Forelimb muscle (tissue), 1 donor: ENCODE measurements around the gene LONP1. TPM values are rescaled to one million over a fixed set of nuclear protein-coding genes. Genes with fewer than 3 reads are reported as not detected.
"Not testable (repeated sequence)": the region's sequence is repeated elsewhere in the genome, so short reads cannot be mapped to it uniquely, and the experiment has no call there.

ENCODE experiments used
- DNase-seq: peaks from one replicate; pipeline ENCODE4 v3.0.0-alpha.2; 2013; ENCODE audit warnings: low read depth
- polyA plus RNA-seq: library from polyadenylated mRNA; unstranded; fragments of 120-200 nt; gene quantifications from one replicate; pipeline ENCODE4 v1.2.1, GENCODE V29; 2013; ENCODE audit not compliant: insufficient read length

The LONP1 gene
- polyA plus RNA-seq, 1 donor = 44.6 TPM

DNA sequence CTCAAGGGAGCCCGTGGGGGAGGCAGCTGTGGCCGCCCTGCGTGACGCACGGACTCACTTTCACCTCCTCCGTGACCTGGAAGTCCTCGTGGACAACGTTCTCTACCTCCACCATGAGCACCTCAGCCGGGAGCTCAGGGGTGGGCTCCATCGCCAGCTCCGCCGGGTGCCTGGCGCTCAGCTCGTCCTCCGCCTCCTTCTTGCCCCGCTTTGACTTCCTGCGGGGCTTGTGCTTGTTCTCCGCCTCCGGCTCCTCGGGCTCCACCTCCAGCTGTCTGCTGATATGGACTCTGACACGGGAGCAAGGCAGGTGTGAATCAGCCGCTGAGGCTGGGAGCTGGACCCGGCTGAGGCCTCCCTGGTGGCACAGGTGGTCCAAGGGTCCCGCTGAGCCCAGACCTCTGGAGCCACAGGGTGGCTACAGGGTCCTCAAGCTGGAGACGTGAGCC lies 8.2 kb downstream of the LONP1 start:
- no peak for DNase-seq

DNA sequence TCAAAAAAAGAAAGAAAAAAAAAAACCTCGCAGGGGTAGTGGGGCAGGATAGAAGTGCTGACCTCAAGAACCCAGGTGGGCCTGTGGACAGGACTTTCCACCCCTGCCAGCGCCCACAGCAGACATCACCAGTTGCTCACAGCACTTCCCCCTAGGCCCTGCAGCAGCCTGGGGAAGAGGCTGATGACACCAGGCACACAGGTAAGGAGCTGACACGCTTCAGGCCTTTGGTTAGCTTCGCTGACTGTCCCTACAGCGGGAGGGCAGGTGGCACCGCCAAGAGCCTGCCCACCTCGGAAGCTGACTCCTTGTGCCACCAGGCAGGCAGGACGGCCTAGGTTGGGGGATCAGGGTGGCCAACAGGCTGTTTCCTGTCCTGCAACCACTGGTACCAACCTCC lies 8.9 kb downstream of the LONP1 start:
- no peak for DNase-seq

DNA sequence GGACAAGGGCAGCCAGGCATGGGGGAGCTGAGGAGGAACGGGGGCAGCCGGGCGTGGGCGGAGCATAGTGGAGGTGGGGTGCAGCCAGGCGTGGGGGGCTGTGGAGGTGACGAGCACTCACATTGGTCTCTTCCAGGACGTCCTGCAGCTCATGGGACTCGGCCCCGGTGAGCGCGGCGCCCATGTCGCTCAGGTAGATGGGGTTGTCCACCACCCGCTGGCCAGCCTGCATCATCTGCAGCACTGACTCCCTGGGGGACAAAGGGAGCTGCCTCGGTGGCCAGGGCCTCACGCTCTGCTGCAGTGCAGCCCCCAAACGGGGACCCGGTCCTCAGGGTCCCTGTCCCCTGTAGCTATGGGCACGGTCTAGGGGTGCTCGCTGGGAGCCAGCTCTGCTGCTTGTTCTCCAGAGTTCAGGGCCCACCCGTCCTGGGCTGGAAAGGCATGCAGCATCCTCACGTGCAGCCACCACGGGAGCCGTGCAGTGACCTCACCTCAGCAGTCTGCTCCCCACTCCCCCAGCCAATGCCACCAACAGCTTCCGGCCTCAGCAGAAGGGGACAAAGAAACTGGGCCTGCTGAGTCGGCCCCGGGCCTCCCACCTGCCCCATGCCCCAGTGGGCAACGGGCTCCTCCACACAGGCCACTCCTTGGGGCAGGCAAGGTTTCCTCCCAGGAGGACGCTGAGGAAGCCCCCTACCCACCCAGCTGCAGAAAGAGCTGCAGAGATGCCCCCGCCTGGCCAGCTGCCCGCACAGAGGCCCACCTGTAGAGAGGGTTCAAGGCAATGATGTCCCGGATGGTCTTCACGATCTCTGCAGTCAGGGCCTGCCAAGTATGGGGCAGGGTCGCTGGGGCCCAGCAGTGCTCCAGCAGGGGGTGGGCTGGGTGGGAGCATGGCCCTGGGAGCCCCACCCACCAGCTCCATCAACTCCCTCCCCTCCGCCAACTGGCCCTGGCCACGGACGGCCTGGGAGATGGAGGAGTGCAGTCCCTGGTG lies 12.1 kb downstream of the LONP1 start:
- DNase-seq = no peak

DNA sequence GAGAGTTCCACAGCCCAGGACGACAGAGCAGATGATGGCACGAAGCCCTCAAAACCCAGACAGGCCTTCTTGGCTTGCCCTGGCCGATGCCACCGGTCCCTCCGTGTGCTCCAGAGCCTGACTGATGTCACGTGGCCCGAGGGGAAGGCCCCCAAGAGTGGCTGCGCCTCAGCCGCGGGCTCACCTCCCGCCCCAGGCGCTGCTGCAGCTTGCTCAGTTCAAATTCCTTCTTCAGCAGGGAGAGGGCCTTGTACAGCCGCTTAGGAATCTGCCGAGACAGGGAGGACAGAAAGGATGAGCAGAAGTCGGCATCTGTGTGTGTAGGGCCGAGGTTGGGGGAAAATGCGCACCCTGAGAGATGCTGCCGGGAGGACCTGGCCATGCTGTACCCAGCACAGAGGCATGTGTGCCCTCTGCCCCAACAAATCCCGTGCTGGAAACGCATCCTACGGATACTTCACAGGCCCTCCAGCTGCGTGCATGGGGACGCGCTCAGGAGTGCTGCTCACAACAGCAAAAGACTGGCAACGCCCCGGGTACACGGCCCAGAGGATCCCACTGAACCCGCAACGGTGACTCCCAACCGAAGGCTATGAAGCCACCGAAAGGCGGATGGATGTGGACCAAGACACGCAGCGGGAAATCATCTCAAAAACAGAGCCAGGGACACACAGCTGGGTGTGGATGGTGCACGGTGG lies 12.9 kb downstream of the LONP1 start:
- no peak for DNase-seq

DNA sequence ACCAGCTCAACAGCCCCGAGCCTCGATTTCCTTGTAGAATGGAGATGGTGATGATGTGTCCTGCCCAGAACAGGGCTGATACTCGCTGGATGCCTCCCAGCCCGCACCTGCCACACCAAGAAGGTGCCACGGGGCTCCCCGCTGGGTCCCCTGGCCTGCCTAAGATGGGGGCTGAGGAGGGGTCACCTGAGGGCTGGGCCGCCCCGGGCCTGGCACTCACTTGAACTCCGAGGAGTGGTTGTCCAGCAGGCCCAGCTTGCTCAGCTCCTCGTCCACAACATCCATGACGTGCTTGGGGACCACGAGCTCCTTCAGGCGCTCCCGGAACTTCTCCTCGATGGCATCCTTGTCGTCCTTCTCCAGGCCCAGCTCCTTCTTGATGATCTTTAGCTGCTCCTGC lies 14.4 kb downstream of the LONP1 start:
- no peak for DNase-seq

DNA sequence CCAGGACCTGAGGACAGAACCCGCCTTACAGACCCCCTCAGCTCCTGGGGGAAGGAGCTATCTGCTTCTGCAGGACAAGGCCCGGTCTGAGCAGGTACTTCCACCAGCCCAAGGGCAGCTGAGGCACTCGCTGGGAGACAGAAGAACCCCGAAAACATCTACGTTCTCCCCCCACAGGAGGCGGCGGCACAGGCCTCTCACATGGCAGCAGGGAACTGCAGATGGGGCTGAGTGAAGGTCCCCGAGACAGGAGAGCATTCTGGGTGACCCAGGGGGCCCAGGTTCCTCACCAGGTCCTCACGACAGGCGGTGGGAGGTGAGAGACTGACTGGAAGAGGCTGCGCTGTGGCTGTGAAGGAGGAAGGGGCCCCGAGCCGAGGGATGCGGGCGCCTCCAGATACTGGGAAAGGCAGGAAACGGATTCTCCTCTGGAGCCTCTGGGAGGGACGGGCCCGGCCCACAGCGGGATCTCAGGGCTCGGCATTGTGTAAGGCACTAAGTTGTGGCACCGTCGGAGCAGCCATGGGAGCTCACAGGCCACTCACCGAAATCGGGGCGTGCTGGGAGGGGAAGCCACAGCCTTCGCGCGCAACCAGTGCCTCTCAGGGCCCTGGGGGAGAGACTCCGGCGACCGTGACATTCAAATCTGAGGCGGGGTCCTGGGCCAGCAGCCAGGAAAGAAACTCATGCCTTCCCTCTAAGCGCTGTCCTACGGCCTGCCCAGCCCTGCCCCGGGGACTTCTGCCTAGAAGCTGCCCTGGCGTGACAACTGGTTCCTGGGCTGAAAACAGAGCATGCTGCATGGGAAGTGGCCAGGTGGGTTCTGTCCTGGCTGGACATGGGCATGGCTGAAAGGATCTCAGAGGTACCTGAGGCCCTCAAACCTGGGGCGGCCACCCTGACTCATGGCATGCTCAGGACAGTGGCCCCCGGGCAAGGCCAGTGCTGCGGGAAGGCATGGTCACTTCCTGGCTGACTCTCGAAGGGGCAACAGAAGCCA lies 15.8 kb downstream of the LONP1 start:
- no peak for DNase-seq

DNA sequence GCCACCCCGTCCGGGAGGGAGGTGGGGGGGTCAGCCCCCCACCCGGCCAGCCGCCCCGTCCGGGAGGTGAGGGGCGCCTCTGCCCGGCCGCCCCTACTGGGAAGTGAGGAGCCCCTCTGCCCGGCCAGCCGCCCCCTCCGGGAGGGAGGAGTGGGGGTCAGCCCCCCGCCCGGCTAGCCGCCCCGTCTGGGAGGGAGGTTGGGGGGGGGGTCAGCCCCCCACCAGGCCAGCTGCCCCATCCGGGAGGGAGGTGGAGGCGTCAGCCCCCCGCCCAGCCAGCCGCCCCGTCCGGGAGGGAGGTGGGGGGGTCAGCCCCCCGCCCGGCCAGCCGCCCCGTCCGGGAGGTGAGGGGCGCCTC lies 17.9 kb downstream of the LONP1 start:
- DNase-seq = not testable (repeated sequence)

DNA sequence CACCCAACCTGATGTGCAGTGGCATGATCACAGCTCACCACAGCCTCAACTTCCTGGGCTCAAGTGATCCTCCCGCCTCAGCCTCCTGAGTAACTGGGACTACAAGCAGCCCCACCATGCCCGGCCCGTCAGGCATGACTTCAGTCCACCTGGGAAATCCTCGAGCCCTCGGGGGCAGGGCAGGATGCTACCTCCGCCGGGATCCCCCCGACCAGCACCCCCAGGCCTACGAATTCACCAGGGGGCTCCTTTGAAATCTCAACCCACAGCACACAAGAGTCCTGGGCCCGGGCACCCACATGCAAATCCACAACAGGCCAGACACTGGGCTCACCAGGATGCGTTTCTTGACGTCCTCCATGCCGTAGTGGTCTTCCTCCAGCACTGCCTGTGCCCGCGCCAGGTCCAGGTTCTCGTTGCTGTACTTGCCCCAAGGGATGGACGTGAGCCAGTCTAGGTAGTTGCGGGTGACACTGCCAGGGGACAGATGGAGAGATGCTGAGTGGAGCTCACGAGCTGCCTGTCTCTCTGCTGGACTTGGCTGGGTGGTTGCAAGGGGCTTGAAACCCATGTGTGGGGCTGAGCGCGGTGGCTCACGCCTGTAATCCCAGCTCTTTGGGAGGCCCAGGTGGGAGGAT lies 19.4 kb downstream of the LONP1 start:
- no peak for DNase-seq

DNA sequence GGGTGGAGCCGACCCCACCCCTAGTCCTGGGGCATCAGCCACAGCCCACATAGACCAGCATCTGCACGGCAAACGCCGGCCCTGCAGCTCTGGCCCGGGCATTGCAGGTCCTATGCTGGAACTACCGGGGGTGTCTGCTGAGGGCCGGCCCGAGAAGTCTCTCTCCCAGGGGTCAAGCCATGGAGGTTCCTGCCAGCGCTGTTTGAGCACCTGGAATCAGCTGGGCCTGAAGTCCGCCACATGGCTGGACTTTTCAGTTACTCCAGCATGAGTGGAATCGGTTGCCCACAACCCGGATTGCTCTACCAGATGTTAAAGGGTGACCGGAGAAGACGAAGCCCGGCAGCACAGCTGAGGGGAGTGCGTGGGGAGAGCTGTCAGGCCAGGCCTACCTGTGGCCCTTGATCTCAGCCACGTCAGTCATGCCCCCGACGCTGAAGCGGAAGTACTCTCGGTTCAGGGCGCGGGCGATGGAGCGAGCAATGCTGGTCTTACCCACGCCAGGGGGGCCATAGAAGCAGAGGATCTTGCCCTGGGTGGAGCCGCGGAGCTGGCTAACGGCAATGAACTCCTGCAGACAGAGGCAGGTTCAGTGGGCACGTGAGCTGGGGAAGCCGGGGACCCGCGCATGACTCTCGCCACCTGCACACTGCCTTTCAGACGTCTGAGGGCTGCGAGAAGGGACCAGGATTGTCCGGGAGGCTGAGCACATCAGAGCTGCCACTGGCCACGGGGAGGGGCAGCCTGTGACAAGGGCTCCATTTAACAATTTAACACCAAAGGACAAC lies 21.1 kb downstream of the LONP1 start:
- DNase-seq = no peak

DNA sequence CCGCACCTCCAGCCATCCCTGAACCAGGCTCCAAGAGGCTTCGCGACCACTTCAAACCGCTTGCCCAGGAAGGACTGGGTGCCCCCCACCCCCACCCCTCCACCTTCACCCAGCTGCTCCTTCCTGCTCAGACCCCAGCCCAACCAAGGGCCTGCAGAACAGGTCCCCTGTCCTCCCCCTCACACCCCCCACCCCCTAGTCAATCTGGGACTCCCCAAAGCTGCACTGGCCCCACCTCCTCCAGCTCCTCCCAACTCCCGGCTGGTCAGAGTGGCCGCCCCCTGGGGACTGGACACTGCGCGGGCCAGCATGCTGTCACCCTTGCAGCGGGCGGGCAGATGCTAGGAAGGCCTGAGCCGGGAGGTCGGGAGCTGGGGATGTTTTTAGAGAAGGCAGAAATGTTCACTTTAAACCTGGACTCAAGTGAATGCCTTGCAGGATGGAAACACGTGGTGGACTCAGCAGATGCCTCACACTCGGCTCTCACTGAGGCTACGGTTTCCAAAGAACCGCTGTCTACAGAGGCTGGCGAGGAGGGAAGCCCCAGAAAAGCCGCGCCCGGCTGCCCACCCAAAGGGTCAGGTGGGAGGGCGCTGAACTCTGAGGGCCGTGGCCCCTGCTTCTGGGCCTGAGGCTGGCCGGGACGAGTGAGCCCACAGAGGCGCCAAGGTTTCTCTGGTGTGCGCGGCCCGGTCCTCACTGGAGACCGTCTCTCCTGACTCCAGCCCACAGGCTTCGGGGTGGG lies 21.9 kb downstream of the LONP1 start:
- no peak for DNase-seq

DNA sequence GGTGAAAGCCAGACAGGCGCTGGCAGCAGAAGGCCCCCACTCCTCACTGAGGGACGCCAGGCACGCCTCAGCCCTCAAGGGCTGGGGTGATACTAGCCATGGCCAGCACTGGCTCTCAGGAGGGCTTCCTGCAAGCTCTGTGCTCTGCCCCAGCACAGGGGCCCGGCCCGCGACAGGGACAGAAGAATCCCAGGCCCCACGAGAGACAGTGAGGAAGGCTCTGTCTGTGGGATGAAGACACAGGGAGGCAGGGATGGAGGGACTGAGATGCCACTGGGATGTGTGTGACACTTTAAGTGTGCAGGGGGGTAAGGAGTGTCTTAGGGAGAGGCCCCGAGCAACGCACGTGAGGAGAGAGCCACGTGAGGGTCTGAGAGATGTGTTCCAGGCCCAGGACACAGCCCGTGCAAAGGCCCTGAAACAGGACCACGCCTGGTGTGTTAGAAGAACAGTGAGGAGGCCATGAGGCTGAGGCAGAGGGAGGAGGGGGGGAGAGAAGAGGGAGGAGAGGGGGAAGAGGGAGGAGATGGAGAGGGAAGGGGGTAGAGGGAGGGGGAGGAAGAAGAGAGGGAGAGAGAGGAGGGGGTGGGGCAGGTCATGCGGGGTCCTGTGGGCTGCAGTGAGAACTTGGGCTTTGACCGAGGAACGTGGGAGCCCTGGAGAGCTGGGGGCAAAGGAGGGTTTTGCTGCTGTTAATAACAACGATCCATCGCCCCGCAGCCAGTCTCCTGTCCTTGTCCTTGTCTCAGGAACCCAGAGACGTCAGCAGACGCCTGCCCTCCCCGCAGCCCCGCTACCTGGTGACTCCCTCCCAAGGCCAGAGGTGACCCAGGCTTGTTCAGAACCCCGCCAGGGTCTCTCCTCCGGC lies 22.7 kb downstream of the LONP1 start:
- no peak for DNase-seq

DNA sequence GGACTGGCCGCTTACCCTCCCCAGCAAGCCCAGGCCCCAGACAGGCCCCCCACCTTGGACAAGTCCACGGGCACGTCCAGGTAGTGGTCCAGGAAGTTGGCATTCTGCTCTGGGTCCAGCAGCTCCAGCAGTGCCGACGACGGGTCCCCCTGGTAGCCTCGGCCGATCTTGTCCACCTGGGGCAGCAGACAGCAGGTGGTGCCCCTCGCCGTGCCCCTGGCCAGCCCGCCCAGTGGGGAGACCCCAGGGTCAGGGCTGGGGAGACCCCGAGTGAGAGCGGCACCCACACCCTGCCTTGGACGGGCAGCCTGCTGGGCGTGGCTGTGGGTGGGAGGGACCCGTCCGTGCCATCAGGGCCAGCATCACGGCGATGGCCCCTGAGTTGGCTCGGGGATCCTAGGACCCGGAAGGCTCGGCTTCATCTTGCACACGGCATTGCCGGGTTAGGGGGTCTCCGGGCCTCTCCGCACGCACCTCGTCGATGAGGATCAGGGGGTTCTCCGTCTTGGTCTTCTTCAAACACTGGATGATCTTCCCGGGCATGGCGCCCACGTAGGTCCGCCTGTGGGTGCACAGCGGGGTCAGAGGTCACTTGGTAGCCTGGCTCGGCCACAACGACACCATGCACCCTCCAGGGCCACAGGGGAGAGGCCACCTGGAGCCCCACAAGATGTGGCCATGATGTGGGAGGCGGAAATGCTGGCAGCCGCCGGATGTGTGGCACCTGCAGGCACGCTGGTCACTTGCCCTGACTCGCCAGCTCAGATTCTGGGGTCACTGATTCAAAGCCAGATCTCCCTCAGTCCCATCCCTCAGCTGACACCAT lies 23.5 kb downstream of the LONP1 start:
- DNase-seq = no peak

DNA sequence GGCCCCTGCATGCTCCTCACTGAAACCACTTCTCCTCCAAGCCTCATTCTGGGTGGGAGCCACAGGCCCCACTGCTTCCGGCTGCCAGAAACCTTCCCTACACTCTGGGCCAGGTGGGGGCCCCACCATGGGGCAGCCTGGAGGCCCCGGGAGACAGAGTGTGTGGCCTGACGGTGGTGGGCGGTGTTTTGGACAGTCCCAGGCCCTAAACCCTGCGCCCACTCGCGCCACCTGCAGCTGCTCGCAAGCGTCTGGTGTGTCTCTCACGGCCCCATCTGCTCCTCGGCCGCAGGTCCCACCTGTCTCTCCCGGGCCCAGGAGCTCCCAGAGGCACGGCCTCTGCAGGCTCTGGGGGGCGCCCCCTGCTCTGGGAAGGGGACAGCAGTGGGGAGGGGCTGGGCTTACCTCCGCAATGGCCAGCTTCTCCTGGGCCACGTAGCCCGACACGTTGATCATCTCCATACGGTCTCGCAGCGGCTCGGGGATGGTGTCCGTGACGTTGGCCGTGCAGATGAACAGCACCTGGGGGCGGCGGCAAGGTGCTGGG lies 24.2 kb downstream of the LONP1 start:
- no peak for DNase-seq

DNA sequence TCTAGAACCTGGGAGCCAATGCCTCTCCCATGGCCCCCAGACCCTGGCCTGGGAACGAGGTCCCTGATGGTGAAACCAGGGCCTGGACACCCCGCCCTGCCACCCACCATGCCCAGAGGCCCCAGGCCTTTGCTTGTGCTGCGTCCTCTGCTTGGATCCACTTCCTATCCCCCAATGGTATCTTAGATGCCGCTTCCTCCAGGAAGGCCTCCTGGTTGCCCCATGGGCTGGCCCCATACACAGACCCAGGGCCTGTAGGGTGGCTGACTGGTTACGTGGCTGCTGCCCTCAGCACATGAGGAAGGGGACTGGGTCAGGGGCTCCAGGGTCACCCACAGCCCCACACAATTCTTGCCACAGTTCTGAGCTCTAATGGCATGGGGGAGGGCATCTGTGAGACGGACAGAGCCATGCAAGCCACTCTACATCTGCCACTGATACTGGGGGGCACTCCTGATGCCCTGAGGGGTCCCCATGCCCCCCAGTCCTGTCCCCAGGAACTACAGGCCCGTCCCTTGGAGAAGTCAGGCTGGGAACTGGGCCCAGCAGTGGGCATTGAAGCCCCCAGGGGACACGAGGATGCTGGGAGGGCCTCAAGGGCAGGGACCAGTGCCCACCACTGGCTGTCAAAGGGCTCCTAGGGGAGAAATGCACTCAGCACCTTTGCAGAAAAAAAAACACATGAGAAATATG lies 24.8 kb downstream of the LONP1 start:
- DNase-seq = no peak

DNA sequence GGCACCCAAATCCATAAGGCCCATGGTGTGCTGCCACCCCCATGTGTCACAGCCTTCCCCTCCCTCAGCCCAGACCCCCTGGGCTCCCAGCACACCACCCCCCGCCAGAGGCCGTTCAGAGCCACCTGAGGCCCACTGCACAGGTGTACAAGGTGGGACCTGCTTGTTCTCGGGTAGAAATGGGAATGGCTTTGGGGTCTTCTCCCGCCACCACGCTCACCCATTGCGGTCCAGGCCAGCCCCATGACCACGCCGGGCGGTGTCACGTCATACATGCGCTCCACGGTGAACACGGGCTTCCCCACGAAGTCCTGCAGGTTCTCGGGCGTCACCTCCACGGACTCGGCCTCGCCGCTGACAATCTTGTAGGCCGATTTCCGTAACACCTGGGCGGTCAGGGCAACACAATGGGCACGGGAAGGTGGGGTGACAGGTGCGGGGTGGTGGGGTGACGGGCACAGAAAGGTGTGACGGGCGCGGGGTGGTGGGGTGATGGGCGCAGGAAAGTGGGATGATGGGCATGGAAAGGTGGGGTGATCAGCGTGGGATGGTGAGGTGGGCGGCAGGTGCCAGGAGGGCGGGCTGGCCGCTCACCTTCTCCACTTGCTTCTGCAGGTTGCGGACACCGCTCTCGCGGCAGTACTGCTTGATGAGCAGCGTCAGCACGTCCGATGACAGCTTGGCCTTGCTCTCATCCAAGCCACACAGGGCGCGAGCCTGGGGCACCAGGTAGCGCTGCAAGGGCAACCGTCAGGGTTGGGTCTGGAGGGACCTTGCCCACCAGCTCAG lies 25.6 kb downstream of the LONP1 start:
- DNase-seq = no peak
